ENCODE measurements around the gene FYB2.

DNA sequence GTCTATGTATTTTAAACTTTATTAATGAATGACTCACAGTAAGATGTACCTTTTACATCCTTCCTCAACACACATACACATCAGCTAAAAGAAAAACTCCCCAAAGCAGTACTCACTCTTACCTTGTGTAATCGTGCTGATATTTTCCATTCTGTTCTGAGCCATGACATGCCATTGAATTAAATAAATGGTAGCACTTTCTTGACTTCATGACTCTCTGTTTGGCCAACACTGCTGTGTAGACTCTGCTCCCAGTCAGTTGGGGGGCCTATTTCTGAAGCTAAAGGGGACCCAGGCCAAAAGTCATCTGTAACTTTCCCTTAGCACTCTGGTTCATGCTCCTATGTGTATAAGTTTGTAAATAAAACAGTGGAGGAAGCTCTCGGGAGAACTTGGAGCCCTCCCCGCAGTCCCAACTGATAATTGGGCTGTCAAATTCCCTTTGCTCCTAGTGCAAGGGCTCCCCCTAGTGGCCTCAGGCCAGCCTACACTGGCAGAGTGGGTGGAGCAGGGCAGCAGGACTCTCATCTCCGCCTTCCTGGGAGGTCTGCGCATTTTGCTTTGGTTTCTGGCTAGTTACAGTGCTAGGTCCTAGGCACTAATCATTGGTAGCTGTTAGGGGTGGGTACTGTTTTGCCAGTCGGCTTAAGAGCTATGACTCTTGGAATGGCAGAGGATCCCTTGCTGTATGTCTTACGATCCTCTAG is 1.7 kb upstream of the FYB2 start:
- TF ChIP-seq ZFX (IDR thresholded peaks at IDR 0.05; ENCODE audit: borderline replicate concordance) = no peak
- TF ChIP-seq, protein P1, sequence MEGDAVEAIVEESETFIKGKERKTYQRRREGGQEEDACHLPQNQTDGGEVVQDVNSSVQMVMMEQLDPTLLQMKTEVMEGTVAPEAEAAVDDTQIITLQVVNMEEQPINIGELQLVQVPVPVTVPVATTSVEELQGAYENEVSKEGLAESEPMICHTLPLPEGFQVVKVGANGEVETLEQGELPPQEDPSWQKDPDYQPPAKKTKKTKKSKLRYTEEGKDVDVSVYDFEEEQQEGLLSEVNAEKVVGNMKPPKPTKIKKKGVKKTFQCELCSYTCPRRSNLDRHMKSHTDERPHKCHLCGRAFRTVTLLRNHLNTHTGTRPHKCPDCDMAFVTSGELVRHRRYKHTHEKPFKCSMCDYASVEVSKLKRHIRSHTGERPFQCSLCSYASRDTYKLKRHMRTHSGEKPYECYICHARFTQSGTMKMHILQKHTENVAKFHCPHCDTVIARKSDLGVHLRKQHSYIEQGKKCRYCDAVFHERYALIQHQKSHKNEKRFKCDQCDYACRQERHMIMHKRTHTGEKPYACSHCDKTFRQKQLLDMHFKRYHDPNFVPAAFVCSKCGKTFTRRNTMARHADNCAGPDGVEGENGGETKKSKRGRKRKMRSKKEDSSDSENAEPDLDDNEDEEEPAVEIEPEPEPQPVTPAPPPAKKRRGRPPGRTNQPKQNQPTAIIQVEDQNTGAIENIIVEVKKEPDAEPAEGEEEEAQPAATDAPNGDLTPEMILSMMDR (IDR thresholded peaks at IDR 0.05) = peak; percentile 97

All from 22Rv1 (cell line).